HG02798 (cell line): ENCODE measurements around the gene WDR72.
"Not testable (repeated sequence)": the region's sequence is repeated elsewhere in the genome, so short reads cannot be mapped to it uniquely, and the experiment has no call there.

ENCODE experiments used
- ATAC-seq: cut with Tn5 transposase; IDR thresholded peaks from one replicate; pipeline ENCODE4 v1.9.1; 2021; ENCODE audit warnings: mild to moderate bottlenecking; ENCODE audit not compliant: unreplicated experiment, poor library complexity

Gene WDR72

DNA sequence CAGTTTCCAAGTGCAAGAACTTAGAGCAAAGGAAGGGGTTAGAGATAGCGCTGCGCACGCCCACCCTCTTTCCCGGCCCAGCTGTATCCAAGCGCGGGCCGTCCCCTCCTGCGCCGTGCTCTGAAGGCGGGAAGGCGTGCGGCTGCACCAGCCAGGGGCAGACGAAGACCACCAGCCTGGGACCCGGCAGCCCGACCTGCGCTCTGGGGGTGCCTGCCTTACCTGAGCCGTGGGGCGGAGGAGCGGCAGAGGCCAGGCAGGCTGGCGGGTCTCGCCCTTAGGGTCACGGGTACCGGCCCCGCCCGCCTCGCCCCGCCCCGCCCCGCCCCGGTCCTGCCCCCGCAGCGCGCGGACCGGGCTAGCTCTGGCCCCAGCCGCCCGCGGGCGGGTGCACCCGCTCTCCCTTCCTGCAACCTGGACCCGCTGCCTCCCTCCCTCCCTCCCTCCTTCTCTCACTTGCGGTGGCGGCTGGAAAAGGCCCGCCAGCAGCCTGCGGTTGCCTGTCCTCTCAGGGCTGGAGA, at the start of gene WDR72:
TSS of gene WDR72 (minus strand) at position 253 of the 521 bp plus-strand sequence. CDS start 26,514 bp downstream, outside the sequence.
- ATAC-seq = no peak

- peak; percentile 59 for ATAC-seq
Measured at GRCh38 chr15:53808058-53808706, 48.7 kb upstream of the WDR72 start.

GRCh38 chr15:53807501-53807900, 48.0 kb upstream of the WDR72 start:
- ATAC-seq = no peak

DNA sequence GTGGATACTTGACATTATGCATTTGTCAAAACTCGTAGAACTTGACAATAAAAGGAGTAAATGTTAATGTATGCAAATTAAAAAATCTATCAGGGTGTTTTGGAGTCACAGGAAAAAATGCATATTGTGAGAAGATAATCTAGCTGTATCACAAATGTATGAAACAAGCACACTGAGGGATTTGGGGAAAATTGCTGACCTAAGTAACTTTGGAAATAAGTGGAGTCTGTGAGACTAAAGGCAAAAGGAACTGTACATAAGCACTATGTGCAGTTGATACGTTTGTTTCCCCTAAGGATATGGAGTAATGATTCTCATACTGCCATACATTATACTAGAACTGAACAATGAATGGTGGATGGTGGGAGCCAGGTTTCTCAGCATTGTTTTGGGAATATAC, 43.2 kb upstream of the WDR72 start:
- ATAC-seq = no peak

GRCh38 chr15:53791581-53791980, 32.1 kb upstream of the WDR72 start:
- no peak for ATAC-seq

DNA sequence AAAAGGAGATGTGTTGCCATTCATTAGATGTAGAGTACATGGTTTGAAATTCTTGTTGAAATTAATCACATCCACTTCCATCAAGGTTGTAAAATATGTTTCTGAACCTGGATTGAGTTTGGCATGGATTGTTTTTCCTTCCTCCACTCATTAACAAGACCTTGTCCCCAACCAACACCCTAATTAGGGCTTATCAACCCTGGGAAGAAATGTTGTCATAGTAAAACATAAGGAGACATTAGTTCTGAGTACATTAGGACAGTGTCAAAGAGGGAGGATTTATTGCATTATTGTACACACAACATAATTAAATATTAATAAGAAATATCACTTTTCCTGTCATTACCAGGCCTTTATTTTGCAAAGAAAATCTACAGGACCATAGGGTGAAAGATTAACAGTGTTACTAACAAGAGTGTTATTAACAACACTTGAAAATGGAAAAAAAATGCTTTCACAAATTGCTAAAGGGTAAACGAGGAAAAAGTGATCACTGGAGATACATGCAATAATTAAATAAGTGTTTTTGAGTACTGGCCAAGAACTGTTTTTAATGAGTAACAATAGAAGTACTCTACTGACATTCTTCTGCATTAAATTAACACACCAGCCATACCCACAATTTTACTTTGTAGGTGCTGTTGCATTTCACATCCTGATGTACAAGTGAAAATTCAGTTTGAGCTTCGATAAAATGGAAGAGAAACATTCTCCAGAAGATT, 30.4 kb upstream of the WDR72 start:
- ATAC-seq = no peak

GRCh38 chr15:53786401-53786800, 26.9 kb upstream of the WDR72 start:
- no peak for ATAC-seq

DNA sequence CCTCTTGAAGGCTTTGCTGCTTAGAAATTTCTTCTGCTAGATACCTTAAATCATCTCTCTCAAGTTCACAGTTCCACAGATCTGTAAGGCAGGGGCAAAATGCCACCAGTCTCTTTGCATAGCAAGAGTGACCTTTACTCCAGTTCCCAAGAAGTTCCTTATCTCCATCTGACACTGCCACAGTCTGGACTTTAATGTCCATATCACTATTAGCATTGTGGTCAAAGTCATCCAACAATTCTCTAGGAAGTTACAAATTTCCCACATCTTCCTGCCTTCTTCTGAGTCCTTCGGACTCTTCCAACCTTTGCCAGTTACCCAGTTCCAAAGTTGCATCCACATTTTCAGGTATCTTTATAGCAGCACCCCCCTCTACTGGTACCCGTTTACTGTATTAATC, 25.8 kb upstream of the WDR72 start:
- not testable (repeated sequence) for ATAC-seq

DNA sequence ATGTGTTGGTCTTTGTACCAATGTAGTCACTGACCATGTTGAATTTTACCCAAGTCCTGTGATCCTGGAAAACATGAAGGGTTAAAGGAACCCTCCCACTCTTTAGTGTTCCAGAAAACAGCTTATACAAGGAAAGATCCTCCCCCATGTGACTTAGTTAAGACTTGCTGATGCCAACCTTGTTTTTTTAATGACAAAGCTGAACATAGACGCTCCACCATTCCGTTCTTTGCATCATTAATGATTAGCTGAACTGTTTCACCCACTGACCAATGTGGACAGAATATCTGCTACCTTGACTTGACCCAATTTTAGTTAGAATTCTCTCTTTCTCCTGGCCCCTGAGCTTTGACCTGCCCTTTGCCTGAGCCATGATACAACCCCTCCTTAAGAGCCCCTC, 3.5 kb upstream of the WDR72 start:
- no peak for ATAC-seq

DNA sequence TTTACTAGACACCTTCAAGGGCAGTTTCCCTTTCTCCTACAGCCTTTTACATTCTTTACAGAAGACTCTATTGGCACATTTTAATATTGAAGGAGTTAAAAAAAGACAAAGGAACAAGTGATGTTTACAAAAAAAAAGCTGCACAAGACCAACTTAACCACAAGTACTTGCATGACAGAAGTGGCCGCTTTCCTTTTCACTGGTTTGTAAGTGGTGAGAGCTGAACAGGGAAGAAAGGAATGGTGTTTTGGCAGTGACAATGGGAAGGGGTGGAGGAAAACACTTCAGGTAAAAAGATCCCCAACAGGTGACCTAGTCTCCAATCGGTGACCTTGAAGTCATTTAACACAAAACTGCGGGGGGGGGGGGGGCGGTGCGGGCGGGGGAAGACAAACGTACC, 1.1 kb downstream of the WDR72 start:
- ATAC-seq = no peak

DNA sequence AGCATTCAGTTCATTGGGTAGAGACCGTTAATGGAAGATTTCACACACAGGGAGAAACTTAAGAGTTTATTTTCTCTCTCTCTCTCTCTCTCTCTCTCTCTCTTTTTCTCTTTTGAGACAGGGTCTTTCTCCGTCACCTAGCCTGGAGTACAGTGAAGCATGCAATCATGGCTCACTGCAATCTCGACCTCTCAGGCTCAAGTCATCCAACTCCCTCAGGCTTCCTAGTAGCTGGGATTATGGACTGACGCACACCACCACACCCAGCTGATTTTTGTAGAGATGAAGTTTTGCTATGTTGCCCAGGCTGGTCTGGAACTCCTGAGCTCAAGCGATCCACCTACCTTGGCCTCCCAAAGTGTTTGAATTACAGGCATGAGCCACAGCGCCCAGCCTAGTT, 1.6 kb downstream of the WDR72 start:
- ATAC-seq = no peak

DNA sequence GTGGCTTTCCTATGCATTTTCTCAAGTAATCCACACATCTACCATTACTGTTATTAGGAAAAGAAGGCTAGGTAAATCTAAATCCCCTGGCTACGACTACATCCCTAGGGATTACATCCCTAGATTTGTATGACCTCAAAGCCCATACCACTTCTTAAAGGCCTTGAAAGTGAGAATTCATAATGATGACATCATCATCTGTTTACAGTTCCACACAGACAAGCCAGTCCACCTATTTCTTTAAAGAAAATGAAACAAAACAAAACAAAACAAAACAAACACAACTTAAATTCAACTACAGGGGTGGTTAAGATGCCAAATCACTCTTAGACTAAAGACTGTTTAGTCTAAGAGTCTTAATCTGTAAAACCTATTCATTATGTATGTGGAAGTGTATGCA, 5.7 kb downstream of the WDR72 start:
- no peak for ATAC-seq

DNA sequence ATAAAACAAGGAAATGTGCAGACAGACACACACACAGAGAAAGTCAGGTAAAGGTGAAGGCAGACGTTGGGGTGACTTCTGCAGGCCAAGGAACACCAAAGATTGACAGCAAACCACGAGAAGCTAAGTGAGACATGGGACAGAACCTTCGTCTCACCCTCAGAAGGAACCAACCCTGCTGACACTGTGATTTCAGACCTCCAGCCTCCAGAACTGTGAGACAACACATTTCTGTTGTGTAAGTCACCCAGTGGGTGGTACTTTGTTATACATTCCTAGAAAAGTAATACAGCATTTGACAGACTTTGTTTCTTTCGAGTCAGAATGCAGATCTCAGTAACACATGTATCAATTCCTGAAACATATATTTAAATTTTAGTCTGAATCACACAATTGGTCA, 7.1 kb downstream of the WDR72 start:
- ATAC-seq = no peak

- no peak for ATAC-seq
Measured at GRCh38 chr15:53747501-53748068, 11.9 kb downstream of the WDR72 start.

DNA sequence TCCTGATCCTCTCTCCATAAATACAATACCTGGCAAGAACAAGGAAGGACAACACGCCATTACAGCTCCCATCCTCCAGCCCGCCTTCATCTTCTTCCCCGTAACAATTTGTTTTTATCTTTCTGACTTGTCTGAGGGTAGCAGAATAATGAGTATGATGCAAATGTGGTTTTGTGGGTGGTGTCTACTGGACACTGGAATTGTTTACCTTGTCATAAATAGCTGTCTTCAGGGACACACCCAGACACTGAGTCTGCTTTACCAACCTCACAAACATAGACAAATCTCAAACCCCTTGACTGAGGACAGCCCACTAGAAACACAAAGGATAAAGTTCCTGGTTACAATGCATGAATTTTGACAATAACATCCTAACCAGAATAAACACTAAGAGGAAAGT, 13.4 kb downstream of the WDR72 start:
- no peak for ATAC-seq

DNA sequence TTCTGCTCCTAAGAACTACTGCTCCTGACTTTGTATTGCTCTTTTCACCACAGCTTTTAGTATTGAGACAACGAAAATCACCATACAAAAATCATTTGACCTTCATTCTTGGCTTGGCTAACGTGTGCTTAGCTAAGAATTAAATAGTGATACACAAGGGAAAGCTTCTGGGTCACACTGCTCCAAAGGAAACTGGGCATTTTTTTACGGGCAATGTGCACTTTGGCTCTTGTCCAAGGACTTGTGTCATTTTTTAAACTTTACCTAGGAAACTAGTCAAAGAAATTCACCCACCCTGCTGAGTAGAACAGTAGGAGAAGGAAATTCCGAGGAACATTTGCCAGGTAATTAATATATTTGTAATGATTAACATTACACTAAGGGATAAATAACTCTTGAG, 19.8 kb downstream of the WDR72 start:
- ATAC-seq = no peak

GRCh38 chr15:53739187-53739586, 20.3 kb downstream of the WDR72 start:
- no peak for ATAC-seq

DNA sequence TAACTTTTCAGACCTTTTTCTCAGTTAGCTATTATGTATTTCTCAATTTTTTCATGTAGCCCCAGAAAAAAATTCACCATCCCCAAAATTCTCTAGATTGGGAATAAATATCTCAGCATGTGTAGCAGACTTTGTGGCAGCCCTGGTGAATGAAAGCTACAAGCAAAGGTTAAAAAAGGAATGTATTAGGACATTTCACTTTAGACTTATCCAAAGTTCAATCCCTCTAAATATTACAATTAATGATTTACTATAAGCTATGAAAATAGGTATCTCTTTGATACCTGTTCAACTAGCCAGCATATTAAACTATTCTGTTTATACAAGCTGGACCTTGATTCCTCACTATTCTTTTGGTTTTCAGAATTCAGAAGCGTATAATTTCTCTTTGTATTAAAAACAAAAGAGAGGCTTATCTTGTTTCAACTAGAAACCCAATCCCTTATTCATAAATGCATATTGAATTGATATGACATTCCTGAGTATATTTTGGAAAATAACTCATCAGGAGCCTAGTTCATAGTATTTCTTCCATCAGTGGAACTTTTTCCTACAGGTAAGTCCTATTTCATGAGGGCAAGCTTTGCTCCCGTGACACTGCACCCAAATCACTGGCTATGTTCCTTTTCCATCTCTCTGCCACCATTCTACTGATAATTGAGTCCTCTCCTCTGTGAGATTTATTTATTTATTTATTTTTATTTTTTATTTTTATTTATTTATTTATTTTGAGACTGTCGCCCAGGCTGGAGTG, 38.0 kb downstream of the WDR72 start:
- no peak for ATAC-seq

GRCh38 chr15:53716909-53717876, 42.3 kb downstream of the WDR72 start:
- no peak for ATAC-seq

DNA sequence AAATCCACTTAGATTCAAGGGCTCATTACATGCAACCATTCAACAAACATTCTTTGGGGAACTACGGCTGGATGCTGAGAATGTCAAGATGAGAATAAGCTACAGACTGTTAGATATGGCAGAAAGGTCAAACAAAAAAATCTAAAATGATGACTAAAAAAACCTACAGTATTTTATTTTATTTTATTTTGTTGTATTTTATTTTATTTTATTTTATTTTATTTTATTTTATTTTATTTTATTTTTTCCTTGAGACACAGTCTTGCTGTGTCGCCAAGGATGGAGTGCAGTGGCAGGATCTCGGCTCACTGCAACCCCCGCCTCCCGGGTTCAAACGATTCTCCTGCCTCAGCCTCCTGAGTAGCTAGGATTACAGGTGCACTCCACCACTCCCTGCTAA, 46.2 kb downstream of the WDR72 start:
- ATAC-seq = no peak
